HL-60 (cell line): Measurements from ENCODE around the gene RSAD2.
A peak's percentile ranks its signal among the peaks of the same experiment; 100 is the strongest.

Experiments used
- DNase-seq, 2 experiments: peaks; one replicate each; pipeline ENCODE4 v3.0.0-alpha.2; 2010 to 2020; ENCODE audit warnings: low read depth in 1 of 2, low spot score in 1 of 2
- H3K27ac ChIP-seq: fragments of 250-450 bp; sonication (Bioruptor Pico); replicated peaks from 2 replicates; pipeline ENCODE4 v1.5.1; 2020; ENCODE audit warnings: mild to moderate bottlenecking, moderate library complexity
- H3K27me3 ChIP-seq: fragments of 250-450 bp; sonication (Bioruptor Pico); 2 replicates; pipeline ENCODE4 v1.5.1; 2021; ENCODE audit warnings: mild to moderate bottlenecking, moderate library complexity; ENCODE audit not compliant: insufficient read depth, poor library complexity, severe bottlenecking
- H3K4me3 ChIP-seq: replicated peaks from 2 replicates; pipeline ENCODE4 v1.5.1; 2011; ENCODE audit warnings: mild to moderate bottlenecking, control low read depth, low read length; ENCODE audit not compliant: insufficient read depth
- GABPA ChIP-seq: IDR thresholded peaks from 2 replicates; pipeline ENCODE4 v1.6.1; 2012; ENCODE audit warnings: low read depth
- POLR2AphosphoS5 ChIP-seq: IDR thresholded peaks from 2 replicates; pipeline ENCODE4 v1.6.1; 2012; ENCODE audit warnings: low read depth
- REST ChIP-seq: IDR thresholded peaks from 2 replicates; pipeline ENCODE4 v1.6.1; 2012; ENCODE audit warnings: low read depth; ENCODE audit not compliant: insufficient replicate concordance
- SPI1 ChIP-seq: IDR thresholded peaks from 2 replicates; pipeline ENCODE4 v1.6.1; 2012; ENCODE audit warnings: low read depth, mild to moderate bottlenecking, borderline replicate concordance
- TF ChIP-seq, protein P1 (sequence below): IDR thresholded peaks from one replicate; pipeline ENCODE4 v1.5.1; 2011; ENCODE audit warnings: low read length, control low read depth, inconsistent platforms; ENCODE audit not compliant: insufficient read depth

The RSAD2 gene

GRCh38 chr2:6845312-6845711 lies 32.3 kb upstream of the RSAD2 start:
- no peak overlapping the region for H3K27ac ChIP-seq
- H3K27me3 ChIP-seq: no peaks in the 10 kb centered on the region
- H3K4me3 ChIP-seq: no peak overlapping the region
- peak in 1 of 2 experiments; percentile 31 for DNase-seq
- TF ChIP-seq GABPA (no peak), REST (no peak), SPI1 (no peak), POLR2AphosphoS5 (no peak)

DNA sequence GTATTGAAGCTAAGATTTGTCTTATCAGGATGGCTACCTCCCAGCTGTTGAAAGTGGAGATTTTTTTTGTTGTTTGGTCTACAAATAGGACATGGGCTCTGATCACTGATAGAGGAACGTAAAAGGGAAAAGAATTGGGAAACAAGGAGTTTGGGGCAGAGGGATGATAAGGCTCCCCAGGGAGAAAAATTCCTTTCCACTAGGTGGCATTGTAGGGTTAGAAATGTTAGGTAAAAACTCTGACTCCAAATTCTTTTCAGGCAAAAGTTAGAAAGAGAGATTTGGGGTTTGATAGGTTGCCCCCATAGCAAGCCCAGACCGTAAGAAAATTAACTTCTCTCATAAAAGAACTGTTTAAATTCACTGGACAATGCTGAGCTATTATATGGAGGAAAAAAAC lies 31.7 kb upstream of the RSAD2 start:
- TF ChIP-seq SPI1 (no peak), GABPA (no peak), POLR2AphosphoS5 (no peak), REST (no peak)
- TF ChIP-seq, protein P1, sequence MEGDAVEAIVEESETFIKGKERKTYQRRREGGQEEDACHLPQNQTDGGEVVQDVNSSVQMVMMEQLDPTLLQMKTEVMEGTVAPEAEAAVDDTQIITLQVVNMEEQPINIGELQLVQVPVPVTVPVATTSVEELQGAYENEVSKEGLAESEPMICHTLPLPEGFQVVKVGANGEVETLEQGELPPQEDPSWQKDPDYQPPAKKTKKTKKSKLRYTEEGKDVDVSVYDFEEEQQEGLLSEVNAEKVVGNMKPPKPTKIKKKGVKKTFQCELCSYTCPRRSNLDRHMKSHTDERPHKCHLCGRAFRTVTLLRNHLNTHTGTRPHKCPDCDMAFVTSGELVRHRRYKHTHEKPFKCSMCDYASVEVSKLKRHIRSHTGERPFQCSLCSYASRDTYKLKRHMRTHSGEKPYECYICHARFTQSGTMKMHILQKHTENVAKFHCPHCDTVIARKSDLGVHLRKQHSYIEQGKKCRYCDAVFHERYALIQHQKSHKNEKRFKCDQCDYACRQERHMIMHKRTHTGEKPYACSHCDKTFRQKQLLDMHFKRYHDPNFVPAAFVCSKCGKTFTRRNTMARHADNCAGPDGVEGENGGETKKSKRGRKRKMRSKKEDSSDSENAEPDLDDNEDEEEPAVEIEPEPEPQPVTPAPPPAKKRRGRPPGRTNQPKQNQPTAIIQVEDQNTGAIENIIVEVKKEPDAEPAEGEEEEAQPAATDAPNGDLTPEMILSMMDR: no peak
- no peaks in the 10 kb centered on the region for H3K27me3 ChIP-seq
- no peak overlapping the region for H3K4me3 ChIP-seq
- H3K27ac ChIP-seq: no peak overlapping the region
- DNase-seq: no peak

DNA sequence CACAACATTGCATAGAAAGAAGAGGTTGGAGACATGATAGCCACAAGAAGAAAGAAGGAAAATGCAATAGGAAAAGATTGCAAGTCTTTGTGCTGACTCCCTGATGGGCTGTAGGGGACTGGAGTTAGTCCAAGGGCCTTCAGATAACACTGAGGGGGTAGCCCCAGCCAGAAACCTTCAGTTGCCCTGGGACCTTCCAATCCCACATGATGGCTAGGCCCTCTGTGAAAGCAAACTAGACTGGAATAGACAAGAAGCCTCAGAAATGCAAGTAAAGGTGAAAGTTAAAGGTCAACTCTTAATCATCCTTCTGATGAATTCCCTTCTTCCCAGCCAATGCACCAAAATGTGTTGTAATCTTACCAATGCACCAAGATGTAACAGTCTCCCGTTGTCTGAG lies 31.0 kb upstream of the RSAD2 start:
- TF ChIP-seq GABPA (no peak), SPI1 (no peak), POLR2AphosphoS5 (no peak), REST (no peak)
- TF ChIP-seq, protein P1: no peak
- Histone ChIP-seq H3K27ac (no peak overlapping the region), H3K4me3 (no peak overlapping the region), H3K27me3 (no peaks in the 10 kb centered on the region)
- no peak for DNase-seq
